SK-N-SH (cell line): ENCODE results near the gene CYBRD1. TPM values are rescaled to one million over a fixed set of nuclear protein-coding genes. Genes with fewer than 3 reads are reported as not detected.

Source experiments
- CTCF ChIA-PET: fragments of 300-600, 350-600 bp; formaldehyde crosslinking; extraction: SDS; loops from one replicate; lab custom pipeline; 2021; lab: Yijun Ruan, JAX
- POLR2A ChIA-PET: fragments of 350-600 bp; sonication (Branson Sonifier 250); formaldehyde crosslinking; extraction: SDS; loops from one replicate; lab custom pipeline; 2020; ENCODE audit warnings: antibody characterized with exemption, inconsistent platforms; lab: Yijun Ruan, JAX
- DNase-seq: peaks from one replicate; pipeline ENCODE4 v3.0.0; 2012
- H2AFZ ChIP-seq: fragments of 200-600 bp; sonication (generic); 2 replicates; pipeline ENCODE4 v1.8.1; 2016; ENCODE audit warnings: antibody characterized with exemption, mild to moderate bottlenecking, low read depth
- H3F3A ChIP-seq: fragments of 200-600 bp; sonication (generic); replicated peaks from 2 replicates; pipeline ENCODE3; 2016; ENCODE audit warnings: antibody characterized with exemption, mild to moderate bottlenecking; ENCODE audit not compliant: insufficient read depth
- H3K27ac ChIP-seq, 2 experiments: fragments of 200-500 bp in 1 of 2; fragments of 200-600 bp in 1 of 2; sonication (Bioruptor generic) in 1 of 2; sonication (generic), shearing (Covaris generic) in 1 of 2; 2 replicates each; pipeline versions ENCODE4 v1.5.1 to v1.6.1; 2014 to 2016; ENCODE audit warnings: low read depth in 2 of 2, inconsistent platforms in 1 of 2, low read length in 1 of 2, mild to moderate bottlenecking in 1 of 2, mixed read lengths in 1 of 2
- H3K27me3 ChIP-seq: fragments of 200-600 bp; sonication (generic), shearing (Covaris generic); 2 replicates; pipeline ENCODE4 v1.6.1; 2016; ENCODE audit warnings: mixed run types; ENCODE audit not compliant: insufficient read depth
- H3K36me3 ChIP-seq, 2 experiments: fragments of 200-500 bp in 1 of 2; fragments of 200-600 bp in 1 of 2; sonication (Bioruptor generic) in 1 of 2; sonication (generic) in 1 of 2; replicated peaks in 1 of 2; 2 replicates each; pipeline versions ENCODE3 to v1.5.1; 2014 to 2016; ENCODE audit warnings: low read length in 1 of 2, mild to moderate bottlenecking in 1 of 2; ENCODE audit not compliant: insufficient read depth in 2 of 2, control insufficient read depth in 1 of 2
- H3K4me1 ChIP-seq, 2 experiments: fragments of 200-500 bp in 1 of 2; fragments of 200-600 bp in 1 of 2; sonication (Bioruptor generic) in 1 of 2; sonication (generic), shearing (Covaris generic) in 1 of 2; 2 replicates each; pipeline versions ENCODE4 v1.5.1 to v1.6.1; 2014 to 2016; ENCODE audit warnings: low read depth in 1 of 2, low read length in 1 of 2, mixed run types in 1 of 2; ENCODE audit not compliant: insufficient read depth in 2 of 2, control insufficient read depth in 1 of 2
- H3K4me2 ChIP-seq: fragments of 200-600 bp; sonication (generic), shearing (Covaris generic); 2 replicates; pipeline ENCODE4 v1.6.1; 2017; ENCODE audit warnings: mixed run types
- H3K4me3 ChIP-seq, 2 experiments: fragments of 200-500 bp in 1 of 2; fragments of 200-600 bp in 1 of 2; sonication (Bioruptor generic) in 1 of 2; sonication (generic), shearing (Covaris generic) in 1 of 2; 2 replicates each; pipeline versions ENCODE4 v1.5.1 to v1.8.1; 2014 to 2016; ENCODE audit warnings: low read depth in 2 of 2, inconsistent platforms in 1 of 2, low read length in 1 of 2, mild to moderate bottlenecking in 1 of 2, mixed read lengths in 1 of 2, moderate library complexity in 1 of 2
- H3K79me2 ChIP-seq: fragments of 200-600 bp; sonication (generic); 2 replicates; pipeline ENCODE4 v1.8.1; 2017; ENCODE audit warnings: mild to moderate bottlenecking; ENCODE audit not compliant: insufficient read depth
- H3K9ac ChIP-seq: fragments of 200-600 bp; sonication (generic); 2 replicates; pipeline ENCODE4 v1.6.1; 2017; ENCODE audit warnings: mixed run types
- H3K9me2 ChIP-seq: fragments of 200-600 bp; sonication (generic); 2 replicates; pipeline ENCODE4 v1.6.1; 2017; ENCODE audit warnings: mixed run types
- H3K9me3 ChIP-seq: fragments of 200-600 bp; sonication (generic); 2 replicates; pipeline ENCODE4 v1.6.1; 2017; ENCODE audit warnings: mixed run types, mild to moderate bottlenecking, moderate library complexity
- H4K20me1 ChIP-seq: fragments of 200-600 bp; sonication (generic); 2 replicates; pipeline ENCODE4 v1.6.1; 2017; ENCODE audit warnings: mild to moderate bottlenecking, mixed run types; ENCODE audit not compliant: insufficient read depth
- CHD2 ChIP-seq: fragments of 150-350 bp; IDR thresholded peaks from 2 replicates; pipeline ENCODE4 v1.6.1; 2018; ENCODE audit warnings: low read length; ENCODE audit not compliant: partially characterized antibody
- ELF1 ChIP-seq: IDR thresholded peaks from 2 replicates; pipeline ENCODE4 v1.4.0; 2012
- EP300 ChIP-seq, 2 experiments: IDR thresholded peaks; 2 replicates each; pipeline versions ENCODE4 v1.4.0 to v1.6.1; 2012; ENCODE audit warnings: borderline replicate concordance in 1 of 2, low read depth in 1 of 2, low read length in 1 of 2
- FOXM1 ChIP-seq: IDR thresholded peaks from 2 replicates; pipeline ENCODE4 v1.4.0; 2012; ENCODE audit warnings: low read depth, mild to moderate bottlenecking
- GABPA ChIP-seq: IDR thresholded peaks from 2 replicates; pipeline ENCODE4 v1.4.0; 2012; ENCODE audit warnings: low read depth, mild to moderate bottlenecking
- GATA2 ChIP-seq: sonication (generic); formaldehyde crosslinking; IDR thresholded peaks from 2 replicates; pipeline ENCODE4 v1.5.0; 2020; ENCODE audit warnings: mild to moderate bottlenecking, missing genetic modification reagents
- MAX ChIP-seq: IDR thresholded peaks from 2 replicates; pipeline ENCODE4 v1.4.0; 2012; ENCODE audit warnings: low read depth
- MXI1 ChIP-seq: IDR thresholded peaks from 2 replicates; pipeline ENCODE4 v1.6.1; 2012; ENCODE audit warnings: mild to moderate bottlenecking, low read depth, low read length, improper control_type of control experiment
- NFIC ChIP-seq: IDR thresholded peaks from 2 replicates; pipeline ENCODE4 v1.4.0; 2012; ENCODE audit warnings: borderline replicate concordance
- POLR2AphosphoS5 ChIP-seq: IDR thresholded peaks from 2 replicates; pipeline ENCODE4 v1.6.1; 2012; ENCODE audit warnings: low read depth, low read length
- SIN3A ChIP-seq: IDR thresholded peaks from 2 replicates; pipeline ENCODE4 v1.6.1; 2012; ENCODE audit warnings: low read depth, mild to moderate bottlenecking, low read length, moderate library complexity, borderline replicate concordance
- TAF1 ChIP-seq: IDR thresholded peaks from 2 replicates; pipeline ENCODE4 v1.6.1; 2012; ENCODE audit warnings: low read depth, mild to moderate bottlenecking, low read length, moderate library complexity, borderline replicate concordance
- TEAD4 ChIP-seq: IDR thresholded peaks from 2 replicates; pipeline ENCODE4 v1.4.0; 2012; ENCODE audit warnings: mild to moderate bottlenecking, borderline replicate concordance; ENCODE audit not compliant: insufficient read depth
- ZBTB33 ChIP-seq: IDR thresholded peaks from 2 replicates; pipeline ENCODE4 v1.4.0; 2012; ENCODE audit warnings: low read depth, borderline replicate concordance
- WGBS: methylation state at CpG from one replicate; pipeline ENCODE4 v1.1.6; 2017; ENCODE audit warnings: low lambda C conversion rate; 5-methylcytosine and 5-hydroxymethylcytosine counted together
- polyA plus RNA-seq, 3 experiments: library from polyadenylated mRNA; depleted of rRNA; stranded (reverse); fragments of >200 nt; gene quantifications; 2 replicates each; pipeline ENCODE4 v1.2.3, GENCODE V29; 2012

Gene CYBRD1
- polyA plus RNA-seq, 1 of the 3 experiments (the other 2 are of a cell fraction) = 21.1 TPM

GRCh38 chr2:171579481-171579880 lies 57.2 kb downstream of the CYBRD1 start:
- CTCF ChIA-PET = interaction anchor here (1.1 to 1.5 kb wide), 2 partner anchors 19 to 124 kb away, joined by 3 read pairs; no protein-coding TSS in a partner anchor
- Histone ChIP-seq H3K9ac (no peak overlapping the region), H3K9me3 (no peaks in the 10 kb centered on the region), H3K27ac (no peak overlapping the region), H2AFZ (no peak overlapping the region), H4K20me1 (no peaks in the 10 kb centered on the region), H3K4me1 (no peaks in the 10 kb centered on the region), H3F3A (no peaks in the 10 kb centered on the region), H3K4me2 (no peak overlapping the region), H3K27me3 (no peaks in the 10 kb centered on the region), H3K36me3 (no peaks in the 10 kb centered on the region), H3K9me2 (no peaks in the 10 kb centered on the region), H3K79me2 (no peaks in the 10 kb centered on the region), H3K4me3 (no peak overlapping the region)
- TF ChIP-seq GABPA (no peak), SIN3A (no peak), EP300 (IDR thresholded peaks at IDR 0.05; ENCODE audit: borderline replicate concordance in 1 of 2, low read depth in 1 of 2, low read length in 1 of 2) (no peak), POLR2AphosphoS5 (no peak), ZBTB33 (no peak), TAF1 (no peak), ELF1 (no peak), MAX (no peak), NFIC (no peak), TEAD4 (no peak), MXI1 (no peak), CHD2 (no peak), FOXM1 (no peak)
- WGBS = 93% methylated on average over 1 of the region's 1 CpG
- POLR2A ChIA-PET = no interaction called here
- no peak for DNase-seq

- POLR2A ChIA-PET = no interaction called here
- 40% methylated on average over 1 of the region's 1 CpG for WGBS
- CTCF ChIA-PET = interaction anchor here (0.9 to 1.6 kb wide), 2 partner anchors 10 to 17 kb away, joined by 3 to 5 read pairs; no protein-coding TSS in a partner anchor
Observed at GRCh38 chr2:171583566-171583965, 61.3 kb downstream of the CYBRD1 start.

More at GRCh38 chr2:171583566-171583965, 61.3 kb downstream of the CYBRD1 start:
- no peaks in the 10 kb centered on the region for H3K9me3 ChIP-seq
- H3K4me2 ChIP-seq = 0 out of 2 replicates have a peak overlapping the region, but pooled peaks have one; percentile 24
- no peaks in the 10 kb centered on the region for H3K9me2 ChIP-seq
- H3K27ac ChIP-seq = peak overlapping the region in 1 of 2 experiments; percentile 4; a peak in 1 of 4 replicates
- no peak overlapping the region for H3K4me3 ChIP-seq
- no peak overlapping the region for H2AFZ ChIP-seq
- H3K36me3 ChIP-seq = no peaks in the 10 kb centered on the region
- H3K27me3 ChIP-seq = no peaks in the 10 kb centered on the region
- no peaks in the 10 kb centered on the region for H4K20me1 ChIP-seq
- no peaks in the 10 kb centered on the region for H3K79me2 ChIP-seq
- TF ChIP-seq GATA2 (CRISPR knock-in tag) = no peak
- H3F3A ChIP-seq = no peaks in the 10 kb centered on the region
- H3K9ac ChIP-seq = no peak overlapping the region
- H3K4me1 ChIP-seq = no peaks in the 10 kb centered on the region
- no peak for DNase-seq
